PC-3 (cell line): Measurements from ENCODE around the gene TTC9B. TPM values are rescaled to one million over a fixed set of nuclear protein-coding genes. Genes with fewer than 3 reads are reported as not detected.

ENCODE experiments used
- ATAC-seq: fragments of 200-7000 bp; cut with Tn5 transposase; 2 replicates; pipeline ENCODE4 v1.9.1; 2020; ENCODE audit warnings: mild to moderate bottlenecking, moderate library complexity
- BruUV-seq: library from RNA; stranded (reverse); fragments of 400-500 nt; replicated peaks from 2 replicates; lab custom pipeline; 2021; lab: Mats Ljungman, UMichigan
- CTCF ChIA-PET: fragments of 300-600 bp; sonication (Branson Sonifier 250); formaldehyde crosslinking; loops from one replicate; lab custom pipeline; 2022; ENCODE audit warnings: antibody characterized with exemption; lab: Charles Lee
- POLR2A ChIA-PET: fragments of 300-600 bp; sonication (Branson Sonifier 250); formaldehyde crosslinking; loops from one replicate; lab custom pipeline; 2022; ENCODE audit warnings: antibody characterized with exemption; ENCODE audit not compliant: unreplicated experiment; lab: Charles Lee
- DNase-seq: peaks from one replicate; pipeline ENCODE4 v3.0.0-alpha.2; 2015
- H2AFZ ChIP-seq: fragments of 300-600 bp; sonication (generic); 2 replicates; pipeline ENCODE4 v1.6.0; 2016; ENCODE audit warnings: antibody characterized with exemption, low read length
- H3F3A ChIP-seq: fragments of 300-600 bp; sonication (generic); one replicate; pipeline ENCODE4 v1.6.0; 2017; ENCODE audit warnings: antibody characterized with exemption, low read length, control low read depth, mild to moderate bottlenecking; ENCODE audit not compliant: unreplicated experiment
- H3K27ac ChIP-seq: fragments of 300-600 bp; sonication (generic); 2 replicates; pipeline ENCODE4 v1.5.1; 2016; ENCODE audit warnings: mild to moderate bottlenecking, low read length
- H3K27me3 ChIP-seq: fragments of 300-600 bp; sonication (generic); 2 replicates; pipeline ENCODE4 v1.6.1; 2016; ENCODE audit warnings: low read length, mixed read lengths
- H3K36me3 ChIP-seq: fragments of 300-600 bp; sonication (generic); 2 replicates; pipeline ENCODE4 v1.6.1; 2016; ENCODE audit warnings: low read depth, mixed run types, low read length, mixed read lengths
- H3K4me1 ChIP-seq: fragments of 300-600 bp; sonication (generic); 2 replicates; pipeline ENCODE4 v1.5.1; 2016; ENCODE audit warnings: low read length; ENCODE audit not compliant: insufficient read depth
- H3K4me2 ChIP-seq: fragments of 300-600 bp; sonication (generic); 2 replicates; pipeline ENCODE4 v1.6.0; 2016; ENCODE audit warnings: low read length
- H3K4me3 ChIP-seq: fragments of 300-600 bp; sonication (generic); 2 replicates; pipeline ENCODE4 v1.5.1; 2016; ENCODE audit warnings: mild to moderate bottlenecking, low read length, mixed read lengths
- H3K79me2 ChIP-seq: fragments of 300-600 bp; sonication (generic); 2 replicates; pipeline ENCODE4 v1.6.1; 2017; ENCODE audit warnings: low read length, mixed read lengths
- H3K9ac ChIP-seq: fragments of 300-600 bp; sonication (generic); 2 replicates; pipeline ENCODE4 v1.6.0; 2016; ENCODE audit warnings: mild to moderate bottlenecking, low read length
- H3K9me2 ChIP-seq: fragments of 300-600 bp; sonication (generic); replicated peaks from 2 replicates; pipeline ENCODE4 v1.6.1; 2016; ENCODE audit warnings: mixed run types, low read length, mixed read lengths
- H3K9me3 ChIP-seq: fragments of 300-600 bp; sonication (generic); 2 replicates; pipeline ENCODE4 v1.6.1; 2016; ENCODE audit warnings: low read length, mixed read lengths
- H4K20me1 ChIP-seq: fragments of 300-600 bp; sonication (generic); 2 replicates; pipeline ENCODE4 v1.6.1; 2016; ENCODE audit warnings: low read length, mixed read lengths
- EZH2 ChIP-seq: fragments of 300-600 bp; sonication (generic); IDR thresholded peaks from one replicate; pipeline ENCODE4 v1.6.1; 2017; ENCODE audit warnings: antibody characterized with exemption, mild to moderate bottlenecking, low read length; ENCODE audit not compliant: unreplicated experiment
- EZH2phosphoT487 ChIP-seq: fragments of 300-600 bp; sonication (generic); IDR thresholded peaks from 2 replicates; pipeline ENCODE4 v1.6.1; 2018; ENCODE audit warnings: mild to moderate bottlenecking, antibody characterized with exemption, low read length, borderline replicate concordance
- intact Hi-C: fragments of 100-400 bp; cut with micrococcal nuclease; formaldehyde crosslinking; loops from 2 replicates; pipeline ENCODE4 v1.9.0; 2023
- total RNA-seq: library from RNA; depleted of rRNA; stranded (reverse); fragments of >200 nt; gene quantifications from 2 replicates; pipeline ENCODE4 v1.2.3, GENCODE V29; 2014
- TF ChIP-seq, protein P1 (sequence below): fragments of 300-600 bp; sonication (generic); conservative IDR thresholded peaks from 2 replicates; pipeline ENCODE4 v1.5.1; 2017; ENCODE audit warnings: antibody characterized with exemption, low read depth, mild to moderate bottlenecking, low read length

TTC9B gene
- total RNA-seq, 1 experiment from 2014 or later: 0.15 TPM

DNA sequence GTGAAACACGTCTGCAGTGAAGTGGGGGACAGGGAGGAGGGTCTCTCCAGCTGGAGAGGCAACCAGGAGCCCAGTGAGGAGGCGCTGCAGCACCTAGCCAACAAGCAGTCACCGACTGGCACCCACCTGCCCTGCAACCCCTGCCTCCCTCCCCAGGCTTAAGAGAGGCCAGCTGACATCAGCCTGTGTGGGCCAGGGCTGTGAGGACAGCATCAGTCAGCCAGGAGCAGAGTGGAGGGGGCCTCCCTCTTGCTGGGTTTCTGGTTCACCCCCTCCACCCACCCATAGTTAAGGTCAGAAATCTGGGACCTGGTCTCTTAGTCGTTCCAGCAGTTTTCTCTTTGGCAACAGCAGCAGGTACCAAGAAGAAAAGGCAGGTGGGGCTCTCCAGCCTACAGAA is 33.8 kb upstream of the TTC9B start:
- ChIA-PET CTCF (no interaction called here), POLR2A (no interaction called here)
- intact Hi-C loops: no loop called here
- DNase-seq (no peak), ATAC-seq (no peak)
- H3K27me3 ChIP-seq: no peaks in the 10 kb centered on the region
- no peak overlapping the region for H2AFZ ChIP-seq
- BruUV-seq: no TSS peak
- H3K4me2 ChIP-seq: no peak overlapping the region
- no peaks in the 10 kb centered on the region for H4K20me1 ChIP-seq
- no peaks in the 10 kb centered on the region for H3F3A ChIP-seq
- peaks cover under 1% of the 10 kb centered on the region; the same call in 1 of the 2 replicates for H3K4me1 ChIP-seq
- H3K9me2 ChIP-seq: no peaks in the 10 kb centered on the region
- no peak overlapping the region for H3K4me3 ChIP-seq
- no peaks in the 10 kb centered on the region; the same call in 1 of the 2 replicates for H3K36me3 ChIP-seq
- TF ChIP-seq, protein P1, sequence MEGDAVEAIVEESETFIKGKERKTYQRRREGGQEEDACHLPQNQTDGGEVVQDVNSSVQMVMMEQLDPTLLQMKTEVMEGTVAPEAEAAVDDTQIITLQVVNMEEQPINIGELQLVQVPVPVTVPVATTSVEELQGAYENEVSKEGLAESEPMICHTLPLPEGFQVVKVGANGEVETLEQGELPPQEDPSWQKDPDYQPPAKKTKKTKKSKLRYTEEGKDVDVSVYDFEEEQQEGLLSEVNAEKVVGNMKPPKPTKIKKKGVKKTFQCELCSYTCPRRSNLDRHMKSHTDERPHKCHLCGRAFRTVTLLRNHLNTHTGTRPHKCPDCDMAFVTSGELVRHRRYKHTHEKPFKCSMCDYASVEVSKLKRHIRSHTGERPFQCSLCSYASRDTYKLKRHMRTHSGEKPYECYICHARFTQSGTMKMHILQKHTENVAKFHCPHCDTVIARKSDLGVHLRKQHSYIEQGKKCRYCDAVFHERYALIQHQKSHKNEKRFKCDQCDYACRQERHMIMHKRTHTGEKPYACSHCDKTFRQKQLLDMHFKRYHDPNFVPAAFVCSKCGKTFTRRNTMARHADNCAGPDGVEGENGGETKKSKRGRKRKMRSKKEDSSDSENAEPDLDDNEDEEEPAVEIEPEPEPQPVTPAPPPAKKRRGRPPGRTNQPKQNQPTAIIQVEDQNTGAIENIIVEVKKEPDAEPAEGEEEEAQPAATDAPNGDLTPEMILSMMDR: no peak
- no peaks in the 10 kb centered on the region for H3K9me3 ChIP-seq
- H3K79me2 ChIP-seq: no peaks in the 10 kb centered on the region
- H3K9ac ChIP-seq: no peak overlapping the region
- H3K27ac ChIP-seq: no peak overlapping the region

DNA sequence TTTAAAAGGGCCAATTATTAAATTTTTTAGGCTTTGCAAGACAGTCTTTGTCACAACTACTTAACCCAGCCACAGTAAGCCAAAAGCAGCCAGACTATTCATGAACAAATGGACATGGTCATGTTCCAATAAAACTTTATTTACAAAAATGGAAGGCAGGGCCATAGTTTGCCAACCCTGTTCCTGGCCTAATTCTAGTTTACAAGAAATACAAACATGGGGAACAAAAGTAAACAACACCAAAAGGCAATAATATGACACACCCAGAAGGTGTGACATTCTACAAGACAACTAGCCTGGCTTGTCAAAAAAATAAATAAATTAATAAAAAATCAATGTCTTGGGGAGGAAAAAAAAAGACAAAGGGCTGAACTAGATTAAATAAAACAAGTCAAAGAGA is 33.1 kb upstream of the TTC9B start:
- no peaks in the 10 kb centered on the region for H4K20me1 ChIP-seq
- no peaks in the 10 kb centered on the region for H3F3A ChIP-seq
- BruUV-seq: no TSS peak
- CTCF ChIA-PET: no interaction called here
- no peak for DNase-seq
- H3K9me2 ChIP-seq: no peaks in the 10 kb centered on the region
- H3K27ac ChIP-seq: no peak overlapping the region
- H2AFZ ChIP-seq: no peak overlapping the region
- ATAC-seq: no peak
- H3K36me3 ChIP-seq: no peaks in the 10 kb centered on the region; the same call in 1 of the 2 replicates
- no peaks in the 10 kb centered on the region for H3K27me3 ChIP-seq
- H3K9me3 ChIP-seq: no peaks in the 10 kb centered on the region
- no peaks in the 10 kb centered on the region for H3K79me2 ChIP-seq
- TF ChIP-seq EZH2phosphoT487: no peak
- TF ChIP-seq, protein P1: no peak
- no peak for TF ChIP-seq EZH2
- intact Hi-C loops: no loop called here
- H3K9ac ChIP-seq: no peak overlapping the region
- no peak overlapping the region for H3K4me2 ChIP-seq
- no peak overlapping the region for H3K4me3 ChIP-seq
- POLR2A ChIA-PET: no interaction called here
- no peaks in the 10 kb centered on the region for H3K4me1 ChIP-seq

DNA sequence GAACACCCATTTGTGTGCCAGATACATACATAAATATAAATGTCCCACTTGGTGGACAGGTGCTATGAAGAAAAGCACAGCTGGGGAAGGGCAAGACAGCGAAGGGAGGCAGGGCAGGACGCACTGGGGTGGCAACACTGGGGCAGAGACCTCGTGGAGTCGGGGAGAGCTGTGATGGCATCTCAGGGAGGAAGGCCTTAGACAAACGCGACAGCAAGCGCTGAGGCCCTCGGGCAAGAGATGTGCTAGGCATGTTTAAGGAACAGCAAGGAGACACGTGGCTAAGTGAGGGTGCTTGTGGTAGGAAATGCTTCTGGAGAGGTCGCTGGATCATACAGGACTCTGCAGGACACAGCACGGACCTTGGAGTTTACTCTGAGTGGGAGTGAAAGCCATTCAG is 31.6 kb upstream of the TTC9B start:
- BruUV-seq: no TSS peak
- H3K36me3 ChIP-seq: no peaks in the 10 kb centered on the region; the same call in 1 of the 2 replicates
- H3K4me3 ChIP-seq: no peak overlapping the region
- POLR2A ChIA-PET: no interaction called here
- ATAC-seq: no peak
- H3K27ac ChIP-seq: no peak overlapping the region
- no peak overlapping the region for H3K9ac ChIP-seq
- CTCF ChIA-PET: no interaction called here
- no peak overlapping the region for H3K4me2 ChIP-seq
- no peaks in the 10 kb centered on the region for H3K9me2 ChIP-seq
- no peaks in the 10 kb centered on the region for H3K79me2 ChIP-seq
- no peak for DNase-seq
- no peaks in the 10 kb centered on the region for H3K4me1 ChIP-seq
- intact Hi-C loops: no loop called here
- H3F3A ChIP-seq: no peaks in the 10 kb centered on the region
- TF ChIP-seq, protein P1: no peak
- TF ChIP-seq EZH2phosphoT487: no peak
- no peak for TF ChIP-seq EZH2
- no peak overlapping the region for H2AFZ ChIP-seq
- H4K20me1 ChIP-seq: no peaks in the 10 kb centered on the region
- H3K27me3 ChIP-seq: no peaks in the 10 kb centered on the region
- H3K9me3 ChIP-seq: no peaks in the 10 kb centered on the region
